Prostate gland (tissue), 2 donors: ENCODE results near the gene CORO2B. TPM values are rescaled to one million over a fixed set of nuclear protein-coding genes. Genes with fewer than 3 reads are reported as not detected.

Source experiments
- DNase-seq: peaks from one replicate; pipeline ENCODE4 v3.0.0-alpha.2; 2019; ENCODE audit warnings: low spot score
- H3K27ac ChIP-seq, 2 donors: fragments of 200-600 bp; sonication (generic); 2 replicates each; pipeline ENCODE4 v1.5.1; 2017 to 2019
- H3K27me3 ChIP-seq: fragments of 200-600 bp; sonication (generic); replicated peaks from 2 replicates; pipeline ENCODE4 v1.5.1; 2019; ENCODE audit not compliant: insufficient read depth
- H3K36me3 ChIP-seq, 2 donors: fragments of 200-600 bp; sonication (generic); 1 replicate in 1 of 2; 2 replicates in 1 of 2; pipeline versions ENCODE4 v1.5.1 to v1.8.1; 2017 to 2019
- H3K4me1 ChIP-seq: fragments of 200-600 bp; sonication (generic); replicated peaks from 2 replicates; pipeline ENCODE4 v1.5.1; 2019
- H3K4me3 ChIP-seq, 2 donors: fragments of 200-600 bp; sonication (generic); 2 replicates each; pipeline ENCODE4 v1.5.1; 2017 to 2019
- H3K9me3 ChIP-seq: fragments of 200-600 bp; sonication (generic); 2 replicates; pipeline ENCODE4 v1.5.1; 2017
- POLR2A ChIP-seq: fragments of 450-650 bp; IDR thresholded peaks from one replicate; pipeline ENCODE4 v1.6.1; 2016; ENCODE audit warnings: antibody characterized with exemption, mild to moderate bottlenecking
- POLR2AphosphoS5 ChIP-seq: sonication (generic); formaldehyde crosslinking; IDR thresholded peaks from one replicate; pipeline ENCODE4 v1.6.1; 2017; ENCODE audit warnings: antibody characterized with exemption
- WGBS: methylation state at CpG from one replicate; pipeline ENCODE4 v1.1.5; 2018; 5-methylcytosine and 5-hydroxymethylcytosine counted together
- intact Hi-C: fragments of 100-400 bp; cut with DNase I; formaldehyde crosslinking; loops from one replicate; pipeline ENCODE4 v1.14.2; 2022
- total RNA-seq, 2 donors: library from RNA; depleted of rRNA; stranded (reverse); fragments of >200 nt; gene quantifications; one replicate each; pipeline ENCODE4 v1.1.0, GENCODE V29; 2016
- TF ChIP-seq, protein P1 (sequence below), 4 experiments: fragments of 200-600 bp in 2 of 4; fragments of 450-650 bp in 2 of 4; sonication (generic) in 2 of 4; IDR thresholded peaks; 1 replicate in 3 of 4; 2 replicates in 1 of 4; pipeline ENCODE4 v1.5.1; 2016 to 2019; ENCODE audit warnings: antibody characterized with exemption in 4 of 4, mild to moderate bottlenecking in 2 of 4, moderate library complexity in 2 of 4

Gene CORO2B
- total RNA-seq, 2 donors from 2014 or later = 0.50 to 1.4 TPM

GRCh38 chr15:68769702-68770101 is 190.9 kb downstream of the CORO2B start:
- 100% methylated on average over 2 of the region's 2 CpGs for WGBS
- DNase-seq = no peak
- H3K4me1 ChIP-seq = no peaks in the 10 kb centered on the region
- no peaks in the 10 kb centered on the region for H3K27me3 ChIP-seq
- H3K9me3 ChIP-seq = no peaks in the 10 kb centered on the region
- TF ChIP-seq POLR2AphosphoS5 = no peak
- no peaks in the 10 kb centered on the region for H3K36me3 ChIP-seq
- intact Hi-C loops = no loop called here
- no peak overlapping the region for H3K27ac ChIP-seq
- H3K4me3 ChIP-seq = no peak overlapping the region

DNA sequence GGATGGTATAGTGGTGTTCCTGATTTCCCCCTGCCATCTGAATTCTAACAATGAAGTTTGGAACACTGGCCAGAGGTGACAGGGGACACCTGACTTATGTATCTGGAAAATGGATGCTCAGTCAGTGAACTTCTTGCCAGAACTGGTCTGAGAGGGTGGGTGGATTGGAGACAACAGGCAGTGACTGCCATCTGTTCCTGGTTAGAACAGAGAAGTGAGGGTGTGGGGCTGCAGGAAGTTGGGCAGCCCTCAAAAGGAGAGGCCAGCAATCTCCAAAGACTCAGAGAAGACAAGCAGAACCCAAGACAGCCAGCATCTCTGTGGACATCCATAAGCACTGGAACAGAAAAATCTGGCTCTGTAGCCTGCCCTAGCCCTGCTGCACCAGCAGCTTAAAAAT is 191.4 kb downstream of the CORO2B start:
- Histone ChIP-seq H3K4me3 (no peak overlapping the region), H3K27ac (no peak overlapping the region), H3K36me3 (no peaks in the 10 kb centered on the region), H3K4me1 (no peaks in the 10 kb centered on the region), H3K9me3 (no peaks in the 10 kb centered on the region), H3K27me3 (no peaks in the 10 kb centered on the region)
- no peak for TF ChIP-seq POLR2A
- no peak for TF ChIP-seq POLR2AphosphoS5
- TF ChIP-seq, protein P1, sequence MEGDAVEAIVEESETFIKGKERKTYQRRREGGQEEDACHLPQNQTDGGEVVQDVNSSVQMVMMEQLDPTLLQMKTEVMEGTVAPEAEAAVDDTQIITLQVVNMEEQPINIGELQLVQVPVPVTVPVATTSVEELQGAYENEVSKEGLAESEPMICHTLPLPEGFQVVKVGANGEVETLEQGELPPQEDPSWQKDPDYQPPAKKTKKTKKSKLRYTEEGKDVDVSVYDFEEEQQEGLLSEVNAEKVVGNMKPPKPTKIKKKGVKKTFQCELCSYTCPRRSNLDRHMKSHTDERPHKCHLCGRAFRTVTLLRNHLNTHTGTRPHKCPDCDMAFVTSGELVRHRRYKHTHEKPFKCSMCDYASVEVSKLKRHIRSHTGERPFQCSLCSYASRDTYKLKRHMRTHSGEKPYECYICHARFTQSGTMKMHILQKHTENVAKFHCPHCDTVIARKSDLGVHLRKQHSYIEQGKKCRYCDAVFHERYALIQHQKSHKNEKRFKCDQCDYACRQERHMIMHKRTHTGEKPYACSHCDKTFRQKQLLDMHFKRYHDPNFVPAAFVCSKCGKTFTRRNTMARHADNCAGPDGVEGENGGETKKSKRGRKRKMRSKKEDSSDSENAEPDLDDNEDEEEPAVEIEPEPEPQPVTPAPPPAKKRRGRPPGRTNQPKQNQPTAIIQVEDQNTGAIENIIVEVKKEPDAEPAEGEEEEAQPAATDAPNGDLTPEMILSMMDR (IDR thresholded peaks at IDR 0.05) = no peak
- intact Hi-C loops = no loop called here
- DNase-seq = no peak

DNA sequence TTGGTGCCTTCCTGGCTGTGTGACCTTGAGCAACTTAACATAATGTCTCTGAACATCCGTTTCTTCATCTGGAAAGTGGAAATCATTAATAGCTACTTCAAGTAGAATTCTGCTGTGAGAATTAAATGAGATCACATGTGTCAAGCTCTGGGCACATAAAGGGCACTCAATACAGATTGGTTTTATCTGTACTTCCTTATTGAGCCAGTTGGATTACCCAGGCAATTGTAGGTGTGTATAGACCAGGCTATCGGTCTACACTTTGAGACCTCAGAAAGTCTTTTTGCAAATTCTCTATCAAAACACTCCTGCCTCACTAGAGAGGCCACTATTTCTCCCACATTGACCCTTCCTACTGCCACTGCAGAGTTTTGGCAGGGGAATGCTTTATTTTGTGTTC is 194.2 kb downstream of the CORO2B start:
- DNase-seq = no peak
- intact Hi-C loops = no loop called here
- Histone ChIP-seq H3K4me3 (no peak overlapping the region), H3K36me3 (no peaks in the 10 kb centered on the region), H3K27ac (no peak overlapping the region), H3K4me1 (no peaks in the 10 kb centered on the region), H3K9me3 (no peaks in the 10 kb centered on the region), H3K27me3 (no peaks in the 10 kb centered on the region)
- 98% methylated on average over 2 of the region's 2 CpGs for WGBS
- TF ChIP-seq, protein P1 (IDR thresholded peaks at IDR 0.05) = no peak
- TF ChIP-seq POLR2AphosphoS5 = no peak
- no peak for TF ChIP-seq POLR2A

- Histone ChIP-seq H3K36me3 (no peaks in the 10 kb centered on the region), H3K27ac (no peak overlapping the region), H3K27me3 (no peaks in the 10 kb centered on the region), H3K9me3 (no peaks in the 10 kb centered on the region), H3K4me3 (no peak overlapping the region), H3K4me1 (no peaks in the 10 kb centered on the region)
- intact Hi-C loops = no loop called here
- 98% methylated on average over 4 of the region's 4 CpGs for WGBS
- no peak for DNase-seq
- TF ChIP-seq POLR2A (no peak), POLR2AphosphoS5 (no peak)
- TF ChIP-seq, protein P1 (IDR thresholded peaks at IDR 0.05) = no peak
Observed at GRCh38 chr15:68774120-68774519, 195.3 kb downstream of the CORO2B start.

GRCh38 chr15:68774521-68775235 is 195.9 kb downstream of the CORO2B start:
- H3K27ac ChIP-seq = no peak overlapping the region
- H3K36me3 ChIP-seq = no peaks in the 10 kb centered on the region
- H3K9me3 ChIP-seq = no peaks in the 10 kb centered on the region
- 92% methylated on average over 3 of the region's 3 CpGs for WGBS
- no peaks in the 10 kb centered on the region for H3K4me1 ChIP-seq
- H3K27me3 ChIP-seq = no peaks in the 10 kb centered on the region
- H3K4me3 ChIP-seq = no peak overlapping the region
- DNase-seq = no peak
- TF ChIP-seq POLR2A (no peak), POLR2AphosphoS5 (no peak)
- TF ChIP-seq, protein P1 (IDR thresholded peaks at IDR 0.05) = no peak
- intact Hi-C loops = no loop called here
